Choroid plexus epithelial cell (primary cell): ENCODE data around the gene GVQW3.

Source experiments
- DNase-seq: peaks from one replicate; pipeline ENCODE4 v3.0.0-alpha.2; 2010; ENCODE audit warnings: low read depth
- H3K4me3 ChIP-seq: 2 replicates; pipeline ENCODE4 v1.5.1; 2011; ENCODE audit warnings: low read depth, mild to moderate bottlenecking, control low read depth, low read length, moderate library complexity
- CTCF ChIP-seq: conservative IDR thresholded peaks from 2 replicates; pipeline ENCODE4 v1.5.1; 2011; ENCODE audit warnings: low read depth, mild to moderate bottlenecking, control low read depth, inconsistent platforms, low read length, moderate library complexity

GVQW3 gene

DNA sequence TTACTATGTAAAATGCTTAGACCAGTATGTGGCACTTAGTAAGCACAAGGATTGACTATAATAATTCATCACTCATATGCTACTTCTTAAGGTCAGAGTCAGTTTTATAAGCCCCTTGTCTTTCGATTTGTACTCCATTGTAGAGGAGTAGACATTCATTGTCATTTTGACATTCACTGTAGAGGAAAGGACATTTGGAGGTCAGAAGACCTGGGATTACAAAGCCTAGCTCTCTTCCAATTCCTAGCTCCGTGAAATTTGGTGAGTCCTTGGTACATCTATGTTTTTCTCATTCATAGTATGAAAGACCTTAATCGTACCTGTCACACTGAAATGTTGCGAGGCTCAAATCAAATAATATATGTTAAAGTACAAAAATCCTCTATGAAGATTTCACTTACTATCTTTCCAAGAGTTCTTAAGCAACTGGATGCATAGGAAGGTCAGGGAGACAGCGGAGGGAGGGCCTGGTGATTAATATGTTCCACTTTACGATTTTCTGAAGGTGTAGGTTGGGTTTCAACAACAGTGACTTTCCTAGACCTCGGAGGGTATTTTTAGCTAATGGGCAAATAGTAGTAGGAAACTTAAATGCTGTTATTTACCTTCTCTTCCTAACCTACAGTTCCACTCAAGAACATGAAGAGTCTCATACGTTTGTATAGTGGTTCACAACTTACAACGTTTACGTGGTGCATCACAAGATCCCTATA lies 62.3 kb downstream of the GVQW3 start:
- no peak for TF ChIP-seq CTCF
- H3K4me3 ChIP-seq, result peak overlapping the region; percentile 93
- DNase-seq, result peak; percentile 46

- no peak for TF ChIP-seq CTCF
- peak overlapping the region; percentile 93 for H3K4me3 ChIP-seq
- DNase-seq, result no peak
Observed at GRCh38 chr11:76444065-76444383, 62.9 kb downstream of the GVQW3 start.

GRCh38 chr11:76444384-76445120 lies 63.4 kb downstream of the GVQW3 start, which contains the start of gene EMSY:
Gene EMSY (plus strand): TSS chr11:76445018. CDS start chr11:76446939, 1,921 bp downstream.
- H3K4me3 ChIP-seq, result peak within 1 kb of the TSS; percentile 93
- no peak for TF ChIP-seq CTCF
- peak; percentile 100 for DNase-seq

DNA sequence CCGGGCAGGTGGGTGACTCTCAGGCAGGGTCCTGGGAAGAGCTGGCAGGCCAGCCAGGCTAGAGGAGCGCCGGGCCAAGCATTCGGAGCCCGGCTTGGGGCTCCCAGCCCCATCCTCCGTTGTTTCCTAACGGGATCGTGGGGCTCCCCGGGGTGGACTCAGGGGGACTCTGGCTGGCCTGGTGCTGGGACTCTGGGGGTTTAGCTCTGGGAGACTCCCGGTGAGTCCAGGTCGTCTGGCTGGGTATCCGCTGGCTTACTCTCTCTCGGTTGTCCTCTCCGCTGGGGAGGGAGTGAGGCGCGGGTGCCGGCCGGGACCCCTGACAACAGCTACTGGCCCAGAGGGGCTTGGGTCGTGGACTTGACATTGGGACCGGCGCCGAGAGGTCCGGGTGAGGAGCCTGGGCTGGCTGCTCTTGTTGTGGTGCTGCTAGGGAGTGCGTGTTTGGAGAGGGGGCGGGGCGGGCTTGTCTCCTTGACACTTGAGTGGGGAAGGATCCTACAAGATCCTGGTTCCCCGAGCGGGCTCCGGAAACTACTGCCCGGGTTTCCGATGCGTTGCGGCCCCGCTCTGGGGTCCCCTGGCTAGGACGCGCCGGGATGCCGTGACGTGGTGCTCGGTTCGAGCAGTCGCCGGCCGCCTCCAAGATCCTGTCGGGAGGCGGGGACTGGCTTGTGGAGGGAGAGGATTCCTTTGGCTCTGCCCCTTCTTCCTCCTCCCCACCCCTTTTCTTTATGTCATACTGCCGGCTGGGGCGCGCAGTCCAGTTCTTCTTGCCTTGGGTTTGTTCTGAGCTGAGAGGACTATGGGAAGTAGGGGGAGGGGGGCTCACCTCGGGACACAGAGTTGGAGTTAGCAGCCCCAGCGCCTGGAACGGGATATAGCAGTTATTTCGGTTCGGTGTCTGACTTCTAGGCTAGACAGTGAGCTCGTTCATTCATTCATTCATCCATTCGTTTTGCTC lies 64.3 kb downstream of the GVQW3 start:
- peak overlapping the region; percentile 93 for H3K4me3 ChIP-seq
- peak; percentile 41 for TF ChIP-seq CTCF
- peak; percentile 95 for DNase-seq

DNA sequence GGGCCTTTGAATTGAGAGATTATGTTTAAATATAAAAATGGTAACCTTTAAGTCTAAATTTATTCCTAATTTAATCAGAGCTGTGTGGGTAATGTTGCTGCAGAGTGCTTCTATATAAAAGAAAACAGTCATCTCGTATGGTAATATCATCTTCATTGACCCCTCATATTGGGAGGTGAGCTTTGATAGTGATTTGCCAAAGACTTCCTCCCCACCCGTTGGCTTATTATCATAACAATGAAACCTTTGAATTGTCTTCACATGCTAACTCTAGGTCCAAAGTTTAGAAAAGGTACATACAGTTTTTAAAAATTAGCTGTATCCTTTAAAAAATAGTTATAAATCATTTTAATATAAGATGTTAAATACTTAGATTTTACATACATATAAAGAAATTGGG lies 67.4 kb downstream of the GVQW3 start:
- H3K4me3 ChIP-seq, result no peak overlapping the region
- no peak for TF ChIP-seq CTCF
- DNase-seq, result no peak

GRCh38 chr11:76453248-76453647 lies 72.1 kb downstream of the GVQW3 start:
- no peak for DNase-seq
- TF ChIP-seq CTCF, result no peak
- H3K4me3 ChIP-seq, result no peak overlapping the region
